DMS114 treated with DMSO at 0.1 percent for 48 hours (cell line): ENCODE measurements around the gene SMC5.
"Not testable (repeated sequence)": the region's sequence is repeated elsewhere in the genome, so short reads cannot be mapped to it uniquely, and the experiment has no call there.

Experiments
- DNase-seq: peaks from one replicate; lab custom pipeline; 2025; ENCODE audit not compliant: unreplicated experiment; lab: John Stamatoyannopoulos, UW

The SMC5 gene

DNA sequence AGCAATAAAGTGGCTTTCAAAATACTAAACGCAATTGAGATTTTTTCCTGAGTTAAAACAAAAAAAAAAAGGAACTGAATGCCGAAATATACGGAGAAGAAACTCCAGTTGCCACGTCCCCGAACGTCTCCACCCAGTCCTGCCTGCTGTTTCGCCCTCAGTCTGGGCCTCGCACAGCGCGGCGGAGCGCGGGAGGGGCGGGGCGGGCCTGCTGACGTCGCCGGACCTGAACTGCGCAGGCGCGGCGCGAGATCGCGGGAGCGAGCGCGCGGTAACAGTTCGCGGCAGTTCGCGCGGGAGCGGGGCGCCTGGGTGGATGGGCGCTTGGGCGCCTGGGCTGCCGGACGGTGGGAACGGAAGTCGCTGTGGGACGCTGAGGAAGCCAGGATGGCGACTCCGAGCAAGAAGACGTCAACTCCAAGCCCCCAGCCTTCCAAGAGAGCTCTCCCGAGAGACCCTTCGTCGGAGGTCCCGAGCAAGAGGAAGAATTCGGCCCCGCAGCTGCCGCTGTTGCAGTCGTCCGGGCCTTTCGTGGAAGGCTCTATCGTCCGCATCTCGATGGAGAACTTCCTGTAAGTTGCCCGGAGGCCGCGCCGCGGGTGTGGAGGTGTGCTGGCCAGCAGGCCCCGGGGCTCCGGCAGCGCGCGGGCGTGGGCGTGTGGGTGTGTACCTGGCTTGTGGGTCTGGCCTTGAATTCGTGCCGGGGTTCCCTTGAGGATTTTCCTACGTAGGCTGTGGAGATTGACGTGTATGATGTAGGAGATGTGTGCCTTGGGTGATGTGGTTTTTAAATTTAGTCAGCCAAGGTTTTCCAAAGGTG, at the start of gene SMC5:
TSS of gene SMC5 (plus strand) at position 287 of the 820 bp plus-strand sequence. CDS start at position 388, 101 bp downstream.
- DNase-seq, result peak; percentile 52

DNA sequence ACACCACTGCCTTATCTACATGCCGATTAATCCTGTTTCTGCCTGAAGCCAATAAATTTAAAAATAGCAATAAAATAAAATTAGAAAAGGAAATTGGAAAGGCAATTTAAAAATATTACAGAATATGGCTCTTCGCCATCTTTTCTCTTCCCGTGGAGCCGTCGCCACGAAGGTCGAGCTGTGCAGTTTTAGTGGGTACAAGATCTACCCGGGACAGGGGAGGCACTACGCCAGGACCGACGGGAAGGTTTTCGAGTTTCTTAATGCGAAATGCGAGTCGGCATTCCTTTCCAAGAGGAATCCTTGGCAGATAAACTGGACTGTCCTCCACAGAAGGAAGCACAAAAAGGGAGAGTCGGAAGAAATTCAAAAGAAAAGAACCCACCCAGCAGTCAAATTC, 41.7 kb upstream of the SMC5 start:
- DNase-seq, result no peak

DNA sequence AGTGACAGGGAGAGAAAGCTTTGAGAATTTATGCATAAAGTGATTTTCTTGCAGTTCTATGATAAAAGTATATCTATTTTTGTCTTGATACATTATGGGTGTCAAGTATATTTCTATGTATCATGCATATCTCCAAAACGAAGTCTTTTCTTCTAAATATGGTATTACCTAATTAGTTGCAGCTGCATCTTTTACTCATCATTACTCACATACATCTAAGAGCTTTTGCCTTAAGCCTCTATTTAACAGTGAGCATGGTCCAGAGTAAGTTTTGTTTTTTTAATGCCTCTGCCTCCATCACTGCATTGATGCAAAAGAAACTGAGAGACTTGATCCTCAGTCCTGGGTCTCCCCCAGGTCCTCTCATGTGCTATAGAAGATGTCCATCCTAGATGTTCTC, 40.0 kb upstream of the SMC5 start:
- DNase-seq, result no peak

DNA sequence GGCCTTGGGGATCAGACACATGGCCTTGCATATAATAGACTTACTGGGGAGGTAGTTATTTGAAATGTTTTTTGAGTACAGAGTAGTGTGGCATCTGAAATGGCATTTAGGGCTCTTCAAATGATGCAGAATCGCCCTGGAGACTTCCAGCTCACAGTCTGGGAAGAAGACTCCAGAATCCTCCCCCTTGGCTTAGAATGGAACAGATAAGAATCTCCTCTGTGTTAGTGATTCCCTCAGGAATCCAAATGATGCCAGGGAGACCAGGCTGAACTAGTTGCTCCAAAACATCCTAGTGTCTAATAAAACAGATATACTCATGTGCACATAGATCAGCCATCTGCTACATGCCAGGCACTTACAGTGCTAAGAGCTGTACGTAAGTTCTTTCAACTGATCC, 38.6 kb upstream of the SMC5 start:
- no peak for DNase-seq

DNA sequence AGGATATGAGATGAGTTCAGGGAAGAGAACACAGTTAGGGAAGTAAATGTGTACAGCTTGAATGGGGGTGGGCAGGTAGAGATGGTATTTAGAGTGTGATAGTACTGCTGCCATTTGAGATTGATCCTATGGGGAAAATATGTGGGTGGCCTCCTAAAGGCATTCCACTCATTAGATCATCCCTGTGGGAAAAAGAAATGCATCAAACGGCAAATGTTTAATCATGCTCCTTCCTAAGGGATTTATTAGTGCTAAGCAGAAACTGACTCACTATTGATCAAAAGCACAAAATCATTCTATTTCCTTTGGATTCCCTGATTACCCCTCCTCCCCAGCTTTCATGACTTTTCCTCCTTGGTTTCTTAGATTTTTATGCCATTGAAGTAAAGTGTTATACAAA, 36.4 kb upstream of the SMC5 start:
- no peak for DNase-seq

DNA sequence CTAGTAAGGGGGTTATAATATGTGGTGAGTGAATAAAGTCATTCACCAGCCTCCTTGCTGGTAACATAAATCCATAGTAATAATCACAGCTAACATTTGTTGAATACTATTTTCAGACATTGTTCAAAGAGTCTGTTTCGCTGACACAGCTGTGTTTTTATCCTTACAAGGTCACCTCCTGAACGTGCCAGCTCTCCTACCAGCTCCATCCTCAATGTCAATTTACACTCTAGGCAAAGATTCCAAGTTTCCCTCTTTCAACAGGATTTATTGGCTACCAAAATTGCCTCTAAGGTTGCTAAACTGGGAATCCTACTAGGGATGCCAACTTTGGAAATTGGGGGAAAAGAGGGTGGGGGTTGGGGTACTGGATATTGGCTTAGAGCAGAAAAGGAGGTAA, 30.7 kb upstream of the SMC5 start:
- no peak for DNase-seq

DNA sequence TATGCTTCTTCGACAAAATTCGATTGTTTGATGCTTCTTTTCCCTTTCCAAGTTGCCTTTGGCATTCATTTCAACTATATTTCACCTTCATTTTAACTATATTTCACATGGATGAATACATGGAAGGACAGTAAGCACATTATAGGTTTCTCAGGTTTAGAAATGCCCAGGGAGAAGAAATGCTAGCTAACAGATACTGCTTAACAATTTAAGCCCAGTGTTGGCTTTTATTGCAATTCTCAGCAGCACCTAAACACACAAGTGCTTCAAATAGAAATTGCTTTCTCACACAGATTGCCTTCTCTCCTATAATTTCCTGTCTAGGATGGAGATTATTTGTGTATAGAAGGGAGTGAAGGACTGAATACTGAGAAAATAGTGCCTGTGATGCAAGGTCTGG, 30.2 kb upstream of the SMC5 start:
- DNase-seq, result no peak

DNA sequence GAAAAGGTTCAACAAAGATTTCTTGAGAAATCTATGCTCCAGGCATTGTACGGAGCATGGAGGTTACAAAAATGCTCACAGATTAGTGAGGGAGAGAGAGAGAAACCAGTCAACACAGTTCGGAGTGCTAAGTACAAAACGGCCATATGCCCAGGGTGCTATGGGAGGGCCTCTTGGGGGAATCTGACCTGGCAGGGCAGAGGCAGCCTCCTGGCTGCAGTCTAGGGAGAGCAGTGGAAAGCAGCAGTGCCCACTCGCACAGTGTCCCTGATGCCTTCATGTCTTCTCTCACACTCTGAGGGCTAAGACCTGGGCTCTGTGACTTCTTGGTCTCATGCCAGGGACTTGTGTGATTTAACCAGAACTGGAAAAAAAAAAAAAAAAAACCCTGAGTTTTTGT, 29.8 kb upstream of the SMC5 start:
- no peak for DNase-seq

DNA sequence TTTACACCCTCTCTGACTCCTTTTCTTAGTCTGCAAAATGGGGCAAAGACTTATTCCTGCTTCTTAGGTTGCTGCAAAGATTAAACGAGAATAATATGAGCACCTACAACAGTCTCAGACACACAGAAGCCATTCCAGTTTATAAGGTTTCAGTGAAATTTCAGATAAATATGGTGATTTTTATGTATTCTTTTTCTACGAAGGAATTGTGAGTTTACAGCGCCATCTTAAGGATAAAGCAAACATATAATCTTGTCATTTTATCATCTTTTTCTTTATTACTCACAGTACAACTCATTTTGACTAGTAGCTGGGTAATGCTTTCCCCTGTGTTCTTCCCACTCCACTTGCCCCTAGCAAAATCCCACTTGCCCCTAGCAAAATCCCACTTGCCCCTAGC, 29.2 kb upstream of the SMC5 start:
- DNase-seq, result peak; percentile 1

DNA sequence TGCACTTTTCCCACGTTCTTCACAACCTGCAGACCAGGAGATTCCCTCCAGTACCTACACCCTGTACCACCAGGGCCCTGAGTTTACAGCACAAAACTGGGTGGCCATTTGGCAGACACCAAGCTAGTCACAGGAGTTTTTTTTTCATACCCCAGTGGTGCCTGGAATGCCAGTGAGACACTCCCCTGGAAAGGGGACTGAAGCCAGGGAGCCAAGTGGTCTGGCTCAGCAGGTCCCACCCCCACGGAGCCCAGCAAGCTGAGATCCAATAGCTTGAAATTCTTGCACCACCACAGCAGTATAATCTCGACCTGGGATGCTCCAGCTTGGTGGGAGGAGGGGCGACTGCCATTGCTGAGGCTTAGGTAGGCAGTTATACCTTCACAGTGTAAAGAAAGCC, 26.3 kb upstream of the SMC5 start:
- DNase-seq, result no peak

DNA sequence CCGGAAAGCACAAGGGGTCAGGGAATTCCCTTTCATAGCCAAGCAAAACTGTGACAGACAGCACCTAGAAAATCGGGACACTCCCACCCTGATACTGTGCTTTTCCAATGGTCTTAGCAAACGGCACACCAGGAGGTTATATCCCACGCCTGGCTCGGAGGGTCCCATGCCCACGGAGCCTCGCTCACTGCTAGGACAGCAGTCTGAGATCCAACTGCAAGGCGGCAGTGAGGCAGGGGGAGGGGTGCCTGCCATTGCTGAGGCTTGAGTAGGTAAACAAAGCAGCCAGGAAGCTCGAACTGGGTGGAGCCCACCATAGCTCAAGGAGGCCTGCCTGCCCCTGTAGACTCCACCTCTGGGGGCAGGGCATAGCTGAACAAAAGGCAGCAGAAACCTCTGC, 24.6 kb upstream of the SMC5 start:
- DNase-seq, result not testable (repeated sequence)

DNA sequence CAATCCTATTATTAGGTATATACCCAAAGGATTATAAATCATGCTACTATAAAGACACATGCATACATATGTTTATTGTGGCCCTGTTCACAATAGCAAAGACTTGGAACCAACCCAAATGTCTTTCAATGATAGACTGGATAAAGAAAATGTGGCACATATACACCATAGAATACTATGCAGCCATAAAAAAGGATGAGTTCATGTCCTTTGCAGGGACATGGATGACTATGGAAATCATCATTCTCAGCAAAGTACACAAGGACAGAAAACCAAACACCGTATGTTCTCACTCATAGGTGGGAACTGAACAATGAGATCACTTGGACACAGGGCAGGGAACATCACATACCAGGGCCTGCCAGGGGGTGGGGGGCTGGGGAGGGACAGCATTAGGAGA, 12.8 kb upstream of the SMC5 start:
- not testable (repeated sequence) for DNase-seq

DNA sequence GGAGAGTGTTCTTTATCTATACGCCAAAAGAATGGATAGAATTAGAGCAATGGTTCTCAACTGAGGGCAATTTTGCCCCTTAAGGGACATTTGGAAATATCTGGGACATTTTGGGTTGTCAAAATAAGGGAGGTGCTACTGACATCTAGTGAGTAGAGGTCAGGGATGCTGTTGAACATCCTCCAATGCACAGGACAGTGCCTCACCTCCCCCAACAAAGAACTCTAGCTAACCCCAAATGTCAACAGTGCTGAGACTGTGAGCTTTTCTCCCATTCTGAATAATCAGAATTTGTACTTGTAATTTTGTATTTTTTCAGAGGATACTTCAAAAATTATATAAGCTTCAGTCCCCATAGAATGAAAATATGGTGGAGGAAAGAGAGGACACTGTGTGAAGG, 8.6 kb upstream of the SMC5 start:
- no peak for DNase-seq

DNA sequence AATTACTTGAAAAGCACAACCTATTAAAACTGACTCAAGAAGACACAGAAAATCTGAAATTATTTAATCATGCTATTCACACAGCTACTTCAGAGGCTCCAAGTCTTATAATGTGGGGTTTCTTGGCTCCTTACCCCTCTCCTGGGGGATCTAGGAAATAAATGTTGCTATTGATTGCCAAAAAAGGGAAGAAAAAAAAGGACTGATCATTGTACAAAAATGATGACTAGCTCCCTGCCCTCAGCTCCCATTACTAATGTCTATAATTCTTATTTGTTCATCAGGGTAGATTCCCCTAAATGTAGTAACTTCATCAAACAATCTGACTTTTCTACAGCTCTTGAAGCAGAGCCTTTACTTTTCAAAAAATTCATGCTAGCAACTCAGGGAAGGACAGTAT, 3.3 kb upstream of the SMC5 start:
- no peak for DNase-seq

DNA sequence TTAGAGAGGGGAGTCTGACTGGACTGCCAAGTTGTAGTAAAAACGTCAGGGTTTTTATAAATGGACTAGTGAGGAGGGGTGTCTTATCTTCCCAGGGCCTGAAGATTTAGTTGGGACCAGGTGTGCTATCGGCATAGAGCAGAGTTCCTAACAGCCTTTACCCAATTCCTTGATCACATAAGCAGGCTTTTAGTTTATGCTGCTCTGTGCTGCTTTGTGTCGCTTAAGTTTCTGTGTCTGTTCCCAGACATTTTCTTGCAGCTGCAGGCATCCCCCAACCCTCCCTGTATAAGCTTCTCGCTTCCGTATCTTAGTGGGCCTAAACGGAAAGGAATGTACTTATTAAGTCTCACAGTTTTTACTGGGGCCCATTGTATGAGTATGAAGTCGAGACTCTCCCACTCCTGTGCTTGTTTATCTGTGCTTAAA, 2.6 kb upstream of the SMC5 start:
- no peak for DNase-seq

DNA sequence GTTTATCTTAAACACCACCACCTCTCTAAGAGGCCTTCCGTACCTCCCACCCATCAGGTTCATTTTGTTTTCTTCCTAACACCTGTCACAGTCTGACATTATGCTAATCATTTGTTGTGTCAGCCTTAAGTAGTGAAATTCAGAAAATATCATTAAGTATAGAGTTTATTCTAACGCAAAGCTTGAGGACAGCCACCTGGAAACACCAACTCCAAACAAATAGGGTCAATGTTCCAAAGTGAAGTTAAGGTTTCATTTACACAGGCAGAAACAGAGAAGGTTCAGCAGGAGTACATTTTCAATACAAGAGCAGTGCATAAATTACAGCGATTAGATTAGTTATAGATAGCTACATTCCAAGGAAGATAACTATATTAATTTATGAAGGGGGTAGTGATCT, 1.3 kb upstream of the SMC5 start:
- no peak for DNase-seq

DNA sequence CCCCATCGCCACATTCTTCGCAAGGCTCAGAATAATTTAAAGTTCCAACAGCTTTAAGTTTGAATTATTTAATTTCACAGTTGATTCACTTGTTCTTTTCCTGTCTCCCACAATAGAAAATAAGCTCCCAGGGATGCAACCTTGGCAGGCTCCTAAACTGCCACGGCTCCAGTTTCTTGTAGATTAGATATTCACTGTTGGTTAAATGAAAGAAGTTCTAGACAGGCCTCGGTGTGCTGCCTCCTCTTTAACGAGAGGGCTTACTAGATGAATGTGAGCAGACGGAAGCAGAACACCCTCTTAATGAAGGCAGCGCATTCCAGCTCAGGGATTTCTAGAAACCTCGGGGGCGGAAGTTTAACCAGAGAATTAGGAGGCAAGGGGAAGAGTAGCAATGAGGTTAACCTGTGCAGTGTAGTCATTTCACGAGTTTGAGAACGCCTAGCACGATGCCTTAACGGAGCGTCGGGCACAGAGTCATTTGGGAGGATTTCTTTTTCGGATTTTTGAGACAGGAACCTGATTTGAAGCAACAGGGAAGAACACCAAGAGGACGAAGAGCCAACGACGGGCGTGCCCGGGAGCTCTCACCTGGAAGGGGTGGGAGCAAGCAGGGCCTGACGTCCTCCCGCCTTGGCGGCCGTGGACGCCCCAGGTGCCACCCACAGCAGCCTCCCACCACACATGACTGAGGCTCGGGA, 637 bp upstream of the SMC5 start:
- peak; percentile 16 for DNase-seq

DNA sequence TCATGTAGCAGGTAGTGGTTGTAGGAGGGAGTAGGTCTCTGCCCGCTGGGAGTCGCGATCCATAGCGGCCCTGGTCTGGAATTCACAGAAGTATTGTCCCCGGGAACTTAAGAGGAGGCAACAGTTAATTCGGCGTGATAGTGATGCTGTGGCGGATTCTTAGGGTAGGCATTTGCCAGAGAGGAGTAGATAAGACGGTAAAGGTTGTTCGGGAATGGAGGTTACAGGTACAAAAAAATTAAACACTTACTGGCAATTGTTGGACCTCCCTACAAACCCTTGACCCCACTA, 679 bp downstream of the SMC5 start:
- DNase-seq, result no peak

DNA sequence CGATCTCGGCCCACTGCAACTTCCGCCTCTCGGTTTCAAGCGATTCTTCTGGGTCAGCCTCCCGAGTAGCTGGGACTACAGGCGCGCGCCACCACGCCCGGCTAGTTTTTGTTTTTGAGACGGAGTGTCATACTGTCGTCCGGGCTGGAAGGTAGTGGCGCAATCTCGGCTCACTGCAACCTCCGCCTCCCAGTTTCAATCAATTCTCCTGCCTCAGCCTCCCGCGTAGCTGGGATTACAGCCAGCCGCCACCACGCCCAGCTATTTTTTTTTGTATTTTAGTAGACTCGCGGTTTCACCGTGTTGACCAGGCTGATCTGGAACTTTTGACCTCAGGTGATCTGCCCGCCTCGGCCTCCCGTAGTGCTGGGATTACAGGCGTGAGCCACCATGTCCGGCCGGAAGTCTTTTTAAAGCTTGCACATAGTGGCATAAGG, 1.2 kb downstream of the SMC5 start:
- no peak for DNase-seq

DNA sequence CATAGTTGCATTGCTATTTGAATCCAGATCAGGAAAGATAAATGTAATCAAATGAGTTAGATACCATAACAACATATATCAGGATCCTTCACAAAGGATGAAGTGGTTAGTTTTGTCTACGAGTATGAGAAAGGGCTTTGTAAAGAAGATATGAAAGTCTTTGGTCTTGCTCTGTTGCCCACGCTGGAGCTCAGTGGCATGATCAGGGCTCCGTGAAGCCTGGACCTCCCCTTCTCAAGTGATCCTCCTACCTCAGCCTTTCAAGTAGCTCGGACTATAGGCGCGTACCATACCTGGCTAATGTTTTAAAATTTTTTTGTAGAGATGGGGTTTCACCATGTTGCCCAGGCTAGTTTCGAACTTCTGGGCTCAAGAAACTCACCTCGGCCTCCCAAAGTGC, 1.8 kb downstream of the SMC5 start:
- DNase-seq, result no peak

DNA sequence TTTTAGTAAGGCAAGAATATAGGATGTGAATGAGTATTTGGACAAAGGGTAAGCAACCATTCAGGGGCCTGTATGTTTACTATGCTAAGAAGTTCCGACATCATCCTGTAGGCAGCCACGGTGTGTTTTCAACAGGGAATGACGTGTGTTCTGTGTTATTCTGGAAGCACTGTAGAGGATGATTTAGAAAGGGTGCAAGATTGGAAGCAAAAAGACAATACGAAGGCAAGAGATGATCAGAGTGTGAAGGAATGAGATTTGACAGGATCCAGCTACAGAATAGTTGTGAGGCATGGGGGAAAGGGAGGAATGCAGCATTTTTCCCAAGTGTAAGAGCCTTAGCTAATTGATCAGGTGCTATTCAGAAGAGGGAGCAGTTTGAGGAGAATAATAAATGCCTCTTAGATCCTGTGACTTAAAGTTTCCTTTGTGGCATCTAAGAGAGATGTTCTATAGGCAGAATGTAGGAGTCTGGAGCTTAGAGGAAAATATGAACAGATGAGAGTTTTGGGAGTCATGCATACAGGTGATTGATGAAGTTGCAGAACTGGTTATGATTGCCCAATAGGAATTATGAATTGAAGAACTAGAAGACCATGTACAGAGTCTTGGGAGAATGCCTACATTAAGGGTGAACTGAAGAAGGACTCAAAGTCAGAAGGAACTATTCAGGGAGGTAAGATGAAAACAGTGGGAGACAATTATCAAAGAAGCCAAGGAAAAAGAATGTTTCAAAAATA, 2.5 kb downstream of the SMC5 start:
- DNase-seq, result no peak

DNA sequence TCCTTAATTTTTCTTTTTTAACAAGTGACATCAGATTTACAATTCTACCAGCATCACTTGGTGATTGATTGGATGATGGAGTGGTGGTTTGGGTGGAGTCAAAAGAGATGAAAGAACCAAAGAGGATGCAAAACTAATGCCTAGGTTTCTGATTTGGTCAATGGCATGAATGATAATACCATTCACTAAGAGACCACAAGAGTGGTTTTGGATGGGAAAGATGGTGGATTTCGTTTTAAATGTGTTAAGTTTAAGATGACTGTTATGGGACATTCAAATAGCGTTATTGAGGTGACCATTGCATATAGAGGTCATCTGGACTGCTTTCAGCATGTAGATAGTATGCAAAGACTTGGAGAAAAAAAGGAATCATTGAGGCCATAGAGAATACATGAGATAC, 3.6 kb downstream of the SMC5 start:
- no peak for DNase-seq
